ENCODE results near the gene ACAN. TPM values are rescaled to one million over a fixed set of nuclear protein-coding genes. Genes with fewer than 3 reads are reported as not detected.

The ACAN gene
- total and polyA plus RNA-seq, 2 of the 8 experiments (the other 6 are each of a cell fraction or from before 2014, with no cell fraction given) = 0.71 to 0.73 TPM

GRCh38 chr15:88874684-88875083 is 71.4 kb downstream of the ACAN start (continued):
- TF ChIP-seq, protein P1, sequence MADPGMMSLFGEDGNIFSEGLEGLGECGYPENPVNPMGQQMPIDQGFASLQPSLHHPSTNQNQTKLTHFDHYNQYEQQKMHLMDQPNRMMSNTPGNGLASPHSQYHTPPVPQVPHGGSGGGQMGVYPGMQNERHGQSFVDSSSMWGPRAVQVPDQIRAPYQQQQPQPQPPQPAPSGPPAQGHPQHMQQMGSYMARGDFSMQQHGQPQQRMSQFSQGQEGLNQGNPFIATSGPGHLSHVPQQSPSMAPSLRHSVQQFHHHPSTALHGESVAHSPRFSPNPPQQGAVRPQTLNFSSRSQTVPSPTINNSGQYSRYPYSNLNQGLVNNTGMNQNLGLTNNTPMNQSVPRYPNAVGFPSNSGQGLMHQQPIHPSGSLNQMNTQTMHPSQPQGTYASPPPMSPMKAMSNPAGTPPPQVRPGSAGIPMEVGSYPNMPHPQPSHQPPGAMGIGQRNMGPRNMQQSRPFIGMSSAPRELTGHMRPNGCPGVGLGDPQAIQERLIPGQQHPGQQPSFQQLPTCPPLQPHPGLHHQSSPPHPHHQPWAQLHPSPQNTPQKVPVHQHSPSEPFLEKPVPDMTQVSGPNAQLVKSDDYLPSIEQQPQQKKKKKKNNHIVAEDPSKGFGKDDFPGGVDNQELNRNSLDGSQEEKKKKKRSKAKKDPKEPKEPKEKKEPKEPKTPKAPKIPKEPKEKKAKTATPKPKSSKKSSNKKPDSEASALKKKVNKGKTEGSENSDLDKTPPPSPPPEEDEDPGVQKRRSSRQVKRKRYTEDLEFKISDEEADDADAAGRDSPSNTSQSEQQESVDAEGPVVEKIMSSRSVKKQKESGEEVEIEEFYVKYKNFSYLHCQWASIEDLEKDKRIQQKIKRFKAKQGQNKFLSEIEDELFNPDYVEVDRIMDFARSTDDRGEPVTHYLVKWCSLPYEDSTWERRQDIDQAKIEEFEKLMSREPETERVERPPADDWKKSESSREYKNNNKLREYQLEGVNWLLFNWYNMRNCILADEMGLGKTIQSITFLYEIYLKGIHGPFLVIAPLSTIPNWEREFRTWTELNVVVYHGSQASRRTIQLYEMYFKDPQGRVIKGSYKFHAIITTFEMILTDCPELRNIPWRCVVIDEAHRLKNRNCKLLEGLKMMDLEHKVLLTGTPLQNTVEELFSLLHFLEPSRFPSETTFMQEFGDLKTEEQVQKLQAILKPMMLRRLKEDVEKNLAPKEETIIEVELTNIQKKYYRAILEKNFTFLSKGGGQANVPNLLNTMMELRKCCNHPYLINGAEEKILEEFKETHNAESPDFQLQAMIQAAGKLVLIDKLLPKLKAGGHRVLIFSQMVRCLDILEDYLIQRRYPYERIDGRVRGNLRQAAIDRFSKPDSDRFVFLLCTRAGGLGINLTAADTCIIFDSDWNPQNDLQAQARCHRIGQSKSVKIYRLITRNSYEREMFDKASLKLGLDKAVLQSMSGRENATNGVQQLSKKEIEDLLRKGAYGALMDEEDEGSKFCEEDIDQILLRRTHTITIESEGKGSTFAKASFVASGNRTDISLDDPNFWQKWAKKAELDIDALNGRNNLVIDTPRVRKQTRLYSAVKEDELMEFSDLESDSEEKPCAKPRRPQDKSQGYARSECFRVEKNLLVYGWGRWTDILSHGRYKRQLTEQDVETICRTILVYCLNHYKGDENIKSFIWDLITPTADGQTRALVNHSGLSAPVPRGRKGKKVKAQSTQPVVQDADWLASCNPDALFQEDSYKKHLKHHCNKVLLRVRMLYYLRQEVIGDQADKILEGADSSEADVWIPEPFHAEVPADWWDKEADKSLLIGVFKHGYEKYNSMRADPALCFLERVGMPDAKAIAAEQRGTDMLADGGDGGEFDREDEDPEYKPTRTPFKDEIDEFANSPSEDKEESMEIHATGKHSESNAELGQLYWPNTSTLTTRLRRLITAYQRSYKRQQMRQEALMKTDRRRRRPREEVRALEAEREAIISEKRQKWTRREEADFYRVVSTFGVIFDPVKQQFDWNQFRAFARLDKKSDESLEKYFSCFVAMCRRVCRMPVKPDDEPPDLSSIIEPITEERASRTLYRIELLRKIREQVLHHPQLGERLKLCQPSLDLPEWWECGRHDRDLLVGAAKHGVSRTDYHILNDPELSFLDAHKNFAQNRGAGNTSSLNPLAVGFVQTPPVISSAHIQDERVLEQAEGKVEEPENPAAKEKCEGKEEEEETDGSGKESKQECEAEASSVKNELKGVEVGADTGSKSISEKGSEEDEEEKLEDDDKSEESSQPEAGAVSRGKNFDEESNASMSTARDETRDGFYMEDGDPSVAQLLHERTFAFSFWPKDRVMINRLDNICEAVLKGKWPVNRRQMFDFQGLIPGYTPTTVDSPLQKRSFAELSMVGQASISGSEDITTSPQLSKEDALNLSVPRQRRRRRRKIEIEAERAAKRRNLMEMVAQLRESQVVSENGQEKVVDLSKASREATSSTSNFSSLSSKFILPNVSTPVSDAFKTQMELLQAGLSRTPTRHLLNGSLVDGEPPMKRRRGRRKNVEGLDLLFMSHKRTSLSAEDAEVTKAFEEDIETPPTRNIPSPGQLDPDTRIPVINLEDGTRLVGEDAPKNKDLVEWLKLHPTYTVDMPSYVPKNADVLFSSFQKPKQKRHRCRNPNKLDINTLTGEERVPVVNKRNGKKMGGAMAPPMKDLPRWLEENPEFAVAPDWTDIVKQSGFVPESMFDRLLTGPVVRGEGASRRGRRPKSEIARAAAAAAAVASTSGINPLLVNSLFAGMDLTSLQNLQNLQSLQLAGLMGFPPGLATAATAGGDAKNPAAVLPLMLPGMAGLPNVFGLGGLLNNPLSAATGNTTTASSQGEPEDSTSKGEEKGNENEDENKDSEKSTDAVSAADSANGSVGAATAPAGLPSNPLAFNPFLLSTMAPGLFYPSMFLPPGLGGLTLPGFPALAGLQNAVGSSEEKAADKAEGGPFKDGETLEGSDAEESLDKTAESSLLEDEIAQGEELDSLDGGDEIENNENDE (IDR thresholded peaks at IDR 0.05; ENCODE audit: insufficient replicate concordance, low read length) = no peak
- TF ChIP-seq EZH2 (IDR thresholded peaks at IDR 0.05; ENCODE audit: low read depth, low read length, severe bottlenecking) (no peak), ATF3 (IDR thresholded peaks at IDR 0.05; ENCODE audit: insufficient read depth, low read depth, low read length) (no peak), CTBP2 (IDR thresholded peaks at IDR 0.05; ENCODE audit: borderline replicate concordance, insufficient read depth, insufficient read length, low read length) (no peak), TAF7 (optimal IDR thresholded peaks at IDR 0.05; ENCODE audit: borderline replicate concordance, low read depth, low read length) (no peak), JUND (IDR thresholded peaks at IDR 0.05; ENCODE audit: low read length) (no peak), KDM1A (IDR thresholded peaks at IDR 0.05; ENCODE audit: borderline replicate concordance, low read length) (no peak)
